Measurements from ENCODE around the gene RBFOX1. TPM values are rescaled to one million over a fixed set of nuclear protein-coding genes. Genes with fewer than 3 reads are reported as not detected.

Gene RBFOX1
- polyA plus RNA-seq, 1 of the 3 experiments (the other 2 are of a cell fraction) = not detected

GRCh38 chr16:7532534-7532933 is 199.9 kb downstream of the RBFOX1 start:
- WGBS (ENCODE audit: low lambda C conversion rate) = 31% methylated on average over 6 of the region's 6 CpGs
- no peaks in the 10 kb centered on the region for H3K9me2 ChIP-seq
- no peaks in the 10 kb centered on the region for H3K4me1 ChIP-seq (ENCODE audit: control insufficient read depth in 1 of 2, insufficient read depth in 2 of 2, low read depth in 1 of 2, low read length in 1 of 2)
- no peaks in the 10 kb centered on the region for H3K27me3 ChIP-seq (ENCODE audit: insufficient read depth)
- no peak overlapping the region for H2AFZ ChIP-seq (ENCODE audit: low read depth)
- no peaks in the 10 kb centered on the region for H4K20me1 ChIP-seq (ENCODE audit: insufficient read depth)
- DNase-seq = no peak
- H3F3A ChIP-seq (replicated peaks; ENCODE audit: insufficient read depth) = no peaks in the 10 kb centered on the region
- no peaks in the 10 kb centered on the region for H3K36me3 ChIP-seq (replicated peaks in 1 of 2; ENCODE audit: control insufficient read depth in 1 of 2, insufficient read depth in 2 of 2, low read length in 1 of 2)
- no peak overlapping the region for H3K27ac ChIP-seq (ENCODE audit: low read depth in 2 of 2, low read length in 1 of 2)
- H3K9me3 ChIP-seq = no peaks in the 10 kb centered on the region
- H3K9ac ChIP-seq = no peak overlapping the region
- no peaks in the 10 kb centered on the region for H3K79me2 ChIP-seq (ENCODE audit: insufficient read depth)
- no peak overlapping the region for H3K4me3 ChIP-seq (ENCODE audit: low read depth in 2 of 2, low read length in 1 of 2)
- TF ChIP-seq MXI1 (IDR thresholded peaks at IDR 0.05; ENCODE audit: low read depth, low read length) = no peak
- TF ChIP-seq GATA2 (CRISPR knock-in tag; IDR thresholded peaks at IDR 0.05) = no peak
- TF ChIP-seq USF1 (IDR thresholded peaks at IDR 0.05; ENCODE audit: borderline replicate concordance, low read depth) = no peak
- TF ChIP-seq EP300 (IDR thresholded peaks at IDR 0.05; ENCODE audit: borderline replicate concordance in 1 of 2, low read depth in 1 of 2, low read length in 1 of 2) = no peak
- TF ChIP-seq GABPA (IDR thresholded peaks at IDR 0.05; ENCODE audit: low read depth) = no peak
- no peak for TF ChIP-seq SMC3 (IDR thresholded peaks at IDR 0.05; ENCODE audit: low read depth, low read length)
- no peak for TF ChIP-seq ELF1 (IDR thresholded peaks at IDR 0.05)
- TF ChIP-seq USF2 (IDR thresholded peaks at IDR 0.05; ENCODE audit: borderline replicate concordance, low read depth, low read length) = no peak
- TF ChIP-seq RXRA (IDR thresholded peaks at IDR 0.05; ENCODE audit: borderline replicate concordance, low read depth) = no peak
- TF ChIP-seq CTCF (IDR thresholded peaks at IDR 0.05) = no peak
- TF ChIP-seq SIN3A (IDR thresholded peaks at IDR 0.05; ENCODE audit: borderline replicate concordance, low read depth, low read length) = no peak
- TF ChIP-seq TEAD4 (IDR thresholded peaks at IDR 0.05; ENCODE audit: borderline replicate concordance, insufficient read depth) = no peak
- no peak for TF ChIP-seq IRF3 (IDR thresholded peaks at IDR 0.05; ENCODE audit: low read depth, low read length)
- no peak for TF ChIP-seq EZH2phosphoT487 (IDR thresholded peaks at IDR 0.05; ENCODE audit: borderline replicate concordance, low read depth)
- no peak for TF ChIP-seq RFX5 (IDR thresholded peaks at IDR 0.05; ENCODE audit: low read length)
- no peak for TF ChIP-seq POLR2AphosphoS5 (IDR thresholded peaks at IDR 0.05; ENCODE audit: low read depth, low read length)
- no peak for TF ChIP-seq REST (IDR thresholded peaks at IDR 0.05; ENCODE audit: low read depth, low read length)
- no peak for TF ChIP-seq CHD2 (IDR thresholded peaks at IDR 0.05; ENCODE audit: low read length, partially characterized antibody)
- TF ChIP-seq ZBTB33 (IDR thresholded peaks at IDR 0.05; ENCODE audit: borderline replicate concordance, low read depth) = no peak
- CTCF ChIA-PET = no interaction called here
- H3K4me2 ChIP-seq = no peak overlapping the region
- POLR2A ChIA-PET = no interaction called here

Measured in SK-N-SH (cell line).